DMS53 treated with DMSO at 0.1 percent for 48 hours (cell line): ENCODE results near the gene HTRA3.

Experiments
- DNase-seq: peaks from one replicate; lab custom pipeline; 2025; ENCODE audit not compliant: unreplicated experiment; lab: John Stamatoyannopoulos, UW

HTRA3 gene

GRCh38 chr4:8307121-8307520 lies 37.6 kb downstream of the HTRA3 start:
- DNase-seq, result no peak

GRCh38 chr4:8307714-8308113 lies 38.2 kb downstream of the HTRA3 start:
- DNase-seq, result no peak

- DNase-seq, result no peak
Measured at GRCh38 chr4:8308144-8308543, 38.6 kb downstream of the HTRA3 start.

GRCh38 chr4:8308856-8309771 lies 39.6 kb downstream of the HTRA3 start:
- DNase-seq, result no peak

GRCh38 chr4:8310306-8310705 lies 40.8 kb downstream of the HTRA3 start:
- DNase-seq, result no peak

GRCh38 chr4:8311101-8312068 lies 41.8 kb downstream of the HTRA3 start:
- DNase-seq, result no peak

GRCh38 chr4:8312069-8312445 lies 42.5 kb downstream of the HTRA3 start:
- DNase-seq, result no peak

GRCh38 chr4:8312976-8313375 lies 43.4 kb downstream of the HTRA3 start:
- no peak for DNase-seq

GRCh38 chr4:8314691-8315255 lies 45.2 kb downstream of the HTRA3 start:
- DNase-seq, result no peak

GRCh38 chr4:8315435-8316250 lies 46.1 kb downstream of the HTRA3 start:
- DNase-seq, result peak; percentile 98

- DNase-seq, result no peak
Measured at GRCh38 chr4:8316251-8316771, 46.8 kb downstream of the HTRA3 start.

- no peak for DNase-seq
Measured at GRCh38 chr4:8316911-8317351, 47.4 kb downstream of the HTRA3 start.

- DNase-seq, result no peak
Measured at GRCh38 chr4:8317474-8317873, 47.9 kb downstream of the HTRA3 start.

- DNase-seq, result no peak
Measured at GRCh38 chr4:8318509-8318908, 49.0 kb downstream of the HTRA3 start.

GRCh38 chr4:8319061-8319460 lies 49.5 kb downstream of the HTRA3 start:
- no peak for DNase-seq

GRCh38 chr4:8319731-8320385 lies 50.3 kb downstream of the HTRA3 start:
- DNase-seq, result no peak

GRCh38 chr4:8320386-8320750 lies 50.8 kb downstream of the HTRA3 start:
- DNase-seq, result peak; percentile 32

- no peak for DNase-seq
Measured at GRCh38 chr4:8321220-8321619, 51.7 kb downstream of the HTRA3 start.

- DNase-seq, result no peak
Measured at GRCh38 chr4:8321771-8322170, 52.2 kb downstream of the HTRA3 start.
